Stimulated activated CD8-positive, alpha-beta memory T cell treated with anti-CD3 and anti-CD28 coated beads, Interleukin-4, amount 100 ng/mL, for 4 hours (primary cell): ENCODE data around the gene COX4I2.
"Not testable (repeated sequence)": the region's sequence is repeated elsewhere in the genome, so short reads cannot be mapped to it uniquely, and the experiment has no call there.

Experiments used
- DNase-seq, 2 donors: peaks; one replicate each; pipeline ENCODE4 v3.0.0-alpha.2; 2020; ENCODE audit warnings: low read depth in 2 of 2, low spot score in 1 of 2

COX4I2 gene

DNA sequence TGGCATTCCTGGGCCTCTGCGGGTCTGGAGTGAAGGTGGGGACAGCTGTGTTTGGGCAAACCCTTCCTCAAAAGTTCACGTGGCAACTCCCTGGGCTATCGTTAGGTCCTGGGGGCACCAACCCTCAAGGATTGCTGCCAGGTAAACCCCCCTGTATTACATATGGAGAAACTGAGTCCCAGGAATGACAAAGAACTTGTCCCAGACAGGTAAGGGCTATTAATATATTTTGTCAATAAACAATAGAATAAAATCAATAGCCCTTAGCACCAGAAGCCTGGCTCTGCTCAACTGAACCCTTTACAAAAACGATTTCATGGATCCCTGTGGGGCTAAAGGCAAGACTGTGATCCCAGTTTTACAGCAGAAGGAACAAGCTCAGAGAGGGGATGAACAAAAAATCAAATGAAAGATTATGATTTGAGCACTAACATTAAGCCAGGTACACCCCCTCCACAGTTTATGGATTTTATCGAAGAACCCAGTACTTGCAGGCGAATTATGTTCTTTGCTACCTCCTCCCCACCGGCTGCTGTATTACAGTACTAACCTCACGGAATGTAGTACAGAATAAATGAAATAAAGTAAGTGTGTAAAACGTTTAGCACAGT is 30.0 kb upstream of the COX4I2 start:
- no peak for DNase-seq

DNA sequence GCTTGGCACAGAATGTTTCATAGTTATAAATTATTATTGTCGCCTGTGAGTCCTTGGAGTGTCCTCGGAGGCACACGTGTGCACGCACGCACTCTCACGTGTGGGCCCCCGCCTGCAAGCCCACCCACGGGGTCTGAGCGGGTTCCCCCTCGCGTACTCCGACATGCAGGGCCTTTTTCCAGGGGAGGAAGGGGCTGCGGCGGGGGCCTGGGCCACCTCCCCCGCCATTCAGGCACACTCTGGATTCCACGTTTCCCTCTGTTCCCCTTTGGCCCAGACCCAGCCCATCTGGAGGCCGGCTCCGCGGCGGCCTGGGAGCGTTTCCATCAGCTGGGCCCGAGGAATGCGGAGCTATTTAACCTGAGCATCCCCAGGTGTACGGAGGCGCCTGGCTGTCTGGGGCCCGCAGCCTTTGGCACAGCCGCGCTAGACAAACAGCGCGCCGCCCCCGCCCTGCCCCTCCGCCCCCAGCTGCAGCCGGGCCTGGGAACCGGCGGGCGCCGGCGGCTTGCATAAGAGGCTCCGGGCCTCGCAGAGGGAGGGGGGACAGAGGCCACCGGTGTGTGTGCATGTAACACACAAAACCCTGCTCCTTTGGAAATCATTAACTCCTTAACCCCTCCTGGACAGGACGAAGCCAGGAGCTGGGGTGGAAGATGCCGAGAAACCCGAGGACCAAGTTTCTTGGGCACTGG is 29.3 kb upstream of the COX4I2 start:
- DNase-seq = no peak

DNA sequence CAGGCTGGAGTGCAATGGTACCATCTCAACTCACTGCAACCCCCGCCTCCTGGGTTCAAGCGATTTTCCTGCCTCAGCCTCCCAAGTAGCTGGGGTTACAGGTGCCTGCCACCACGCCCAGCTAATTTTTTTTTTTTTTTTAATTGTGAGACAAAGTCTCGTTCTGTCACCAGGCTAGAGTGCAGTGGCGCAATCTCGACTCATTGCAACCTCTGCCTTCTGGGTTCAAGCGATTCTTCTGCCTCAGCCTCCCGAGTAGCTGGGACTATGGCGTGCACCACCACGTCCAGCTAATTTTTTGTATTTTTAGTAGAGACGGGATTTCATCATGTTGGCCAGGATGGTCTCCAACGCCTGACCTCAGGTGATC is 25.5 kb upstream of the COX4I2 start:
- not testable (repeated sequence) for DNase-seq

DNA sequence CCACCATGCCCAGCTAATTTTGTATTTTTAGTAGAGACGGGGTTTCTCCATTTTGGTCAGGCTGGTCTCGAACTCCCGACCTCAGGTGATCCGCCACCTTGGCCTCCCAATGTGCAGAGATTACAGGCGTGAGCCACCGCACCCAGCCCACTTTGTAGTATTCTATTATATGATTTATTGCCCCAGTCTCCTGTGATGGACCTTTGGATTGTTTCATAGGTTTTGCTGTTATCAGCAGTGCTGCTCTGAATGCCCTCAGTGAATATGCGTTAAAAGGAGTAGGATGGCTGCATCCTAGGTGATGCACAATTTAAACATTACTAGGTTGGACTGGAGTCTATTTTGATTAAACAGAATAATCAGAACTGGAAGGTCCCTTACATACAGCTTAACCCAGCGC is 22.3 kb upstream of the COX4I2 start:
- DNase-seq = no peak

DNA sequence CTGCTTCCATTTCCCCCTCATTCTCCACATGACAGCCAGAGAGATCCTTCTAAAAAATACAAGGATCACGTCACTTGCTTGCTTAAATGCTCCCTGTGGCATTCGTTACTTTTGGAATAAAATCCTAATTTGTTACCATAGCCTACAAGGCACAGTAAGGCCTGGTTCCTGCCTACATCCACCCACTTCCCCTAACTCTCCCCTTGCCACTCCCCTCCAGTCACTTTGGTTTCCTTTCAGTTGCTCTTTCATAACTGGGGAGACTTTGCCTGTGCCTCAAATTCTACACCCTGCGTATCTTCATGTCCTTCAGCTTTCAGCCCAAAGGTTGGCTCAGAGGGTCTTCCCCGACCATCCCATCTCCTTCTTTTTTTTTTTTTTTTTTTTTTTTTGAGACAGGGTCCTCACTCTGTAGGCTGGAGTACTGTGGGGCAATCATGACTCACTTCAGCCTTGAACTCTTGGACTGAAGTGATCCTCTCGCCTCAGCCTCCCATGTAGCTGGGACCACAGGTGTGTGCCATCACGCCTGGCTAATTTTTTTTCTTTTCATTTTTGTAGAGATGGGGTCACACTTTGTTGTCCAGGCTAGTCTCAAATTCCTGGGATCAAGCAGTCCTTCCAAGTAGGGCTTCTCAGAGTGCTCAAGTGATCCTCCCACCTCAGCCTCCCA is 20.1 kb upstream of the COX4I2 start:
- DNase-seq = no peak

DNA sequence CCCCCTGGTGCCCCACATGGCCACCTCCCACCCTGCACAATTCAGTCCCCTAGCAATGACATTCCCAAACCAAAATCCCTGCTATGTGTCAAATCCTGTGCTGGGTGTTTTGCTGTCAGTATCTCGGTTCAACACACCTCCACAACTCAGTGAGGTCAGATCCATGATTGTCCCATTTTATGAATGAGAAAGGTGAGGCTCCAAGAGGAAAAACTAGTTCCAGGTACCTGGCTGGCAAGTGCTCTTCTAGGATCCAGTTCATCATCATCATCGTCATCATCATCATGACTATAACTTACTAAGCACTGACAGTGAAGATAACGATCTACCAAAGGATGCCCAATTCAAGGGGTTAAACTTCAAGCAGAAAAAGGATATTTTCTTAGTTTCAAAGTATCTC is 17.5 kb upstream of the COX4I2 start:
- DNase-seq = no peak

DNA sequence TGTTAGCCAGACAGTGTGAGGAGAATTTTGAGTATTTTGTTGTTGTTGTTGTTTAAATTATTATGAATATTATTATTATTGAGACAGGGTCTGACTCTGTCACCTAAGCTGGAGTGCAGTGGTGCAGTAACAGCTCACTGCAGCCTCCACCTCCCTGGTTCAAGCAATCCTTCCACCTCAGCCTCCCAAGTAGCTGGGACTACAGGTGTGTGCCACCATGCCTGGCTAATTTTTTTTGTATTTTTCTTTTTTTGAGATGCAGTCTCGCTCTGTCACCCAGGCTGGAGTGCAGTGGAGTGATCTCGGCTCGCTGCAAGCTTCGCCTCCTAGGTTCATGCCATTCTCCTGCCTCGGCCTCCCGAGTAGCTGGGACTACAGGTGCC is 14.6 kb upstream of the COX4I2 start:
- not testable (repeated sequence) for DNase-seq

DNA sequence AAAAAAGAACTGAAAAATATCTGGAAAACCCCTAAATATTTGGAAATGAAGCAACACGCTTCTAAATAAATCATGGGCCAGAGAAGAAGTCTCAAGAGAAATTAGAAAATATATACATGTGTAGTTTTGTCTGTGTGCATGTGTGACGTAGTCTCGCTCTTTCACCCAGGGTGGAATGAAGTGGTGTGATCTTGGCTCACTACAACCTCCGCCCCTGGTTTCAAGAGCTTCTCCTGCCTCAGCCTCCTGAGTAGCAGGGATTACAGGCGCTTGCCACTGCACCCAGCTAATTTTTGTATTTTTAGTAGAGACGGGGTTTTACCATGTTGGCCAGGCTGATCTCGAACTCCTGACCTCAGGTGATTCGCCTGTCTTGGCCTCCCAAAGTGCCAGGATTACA is 11.2 kb upstream of the COX4I2 start:
- DNase-seq = not testable (repeated sequence)

DNA sequence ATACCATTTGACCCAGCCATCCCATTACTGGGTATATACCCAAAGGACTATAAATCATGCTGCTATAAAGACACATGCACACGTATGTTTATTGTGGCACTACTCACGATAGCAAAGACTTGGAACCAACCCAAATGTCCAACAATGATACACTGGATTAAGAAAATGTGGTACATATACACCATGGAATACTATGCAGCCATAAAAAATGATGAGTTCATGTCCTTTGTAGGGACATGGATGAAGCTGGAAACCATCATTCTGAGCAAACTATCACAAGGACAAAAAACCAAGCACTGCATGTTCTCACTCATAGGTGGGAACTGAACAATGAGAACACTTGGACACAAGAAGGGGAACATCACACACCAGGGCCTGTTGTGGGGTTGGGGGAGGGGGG is 9.7 kb upstream of the COX4I2 start:
- DNase-seq = not testable (repeated sequence)

DNA sequence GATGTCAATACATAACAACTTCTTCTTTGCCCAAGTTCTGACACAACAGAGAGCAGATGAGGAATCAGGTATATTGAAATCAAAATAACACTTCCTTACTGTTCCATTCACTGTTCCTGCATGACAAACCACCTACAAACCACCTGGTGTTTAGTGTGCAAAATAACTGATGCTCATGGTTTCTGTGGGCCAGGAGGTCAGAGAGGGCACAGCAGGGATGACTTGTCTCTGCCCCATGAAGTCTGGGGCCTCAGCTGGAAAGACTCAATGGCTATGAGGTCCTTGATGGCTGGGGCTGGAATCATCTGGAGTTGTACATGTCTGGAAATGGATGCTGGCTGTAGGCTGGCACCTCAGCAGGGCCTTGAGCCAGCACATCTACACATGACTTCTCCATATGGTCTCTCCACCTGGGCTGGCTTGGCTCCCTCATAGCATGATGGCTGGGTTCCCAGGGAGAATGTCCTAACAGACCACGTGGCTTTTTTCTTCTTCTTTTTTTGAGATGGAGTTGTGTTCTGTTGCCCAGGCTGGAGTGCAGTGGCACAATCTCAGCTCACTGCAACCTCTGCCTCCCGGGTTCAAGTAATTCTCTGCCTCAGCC is 7.4 kb upstream of the COX4I2 start:
- no peak for DNase-seq

DNA sequence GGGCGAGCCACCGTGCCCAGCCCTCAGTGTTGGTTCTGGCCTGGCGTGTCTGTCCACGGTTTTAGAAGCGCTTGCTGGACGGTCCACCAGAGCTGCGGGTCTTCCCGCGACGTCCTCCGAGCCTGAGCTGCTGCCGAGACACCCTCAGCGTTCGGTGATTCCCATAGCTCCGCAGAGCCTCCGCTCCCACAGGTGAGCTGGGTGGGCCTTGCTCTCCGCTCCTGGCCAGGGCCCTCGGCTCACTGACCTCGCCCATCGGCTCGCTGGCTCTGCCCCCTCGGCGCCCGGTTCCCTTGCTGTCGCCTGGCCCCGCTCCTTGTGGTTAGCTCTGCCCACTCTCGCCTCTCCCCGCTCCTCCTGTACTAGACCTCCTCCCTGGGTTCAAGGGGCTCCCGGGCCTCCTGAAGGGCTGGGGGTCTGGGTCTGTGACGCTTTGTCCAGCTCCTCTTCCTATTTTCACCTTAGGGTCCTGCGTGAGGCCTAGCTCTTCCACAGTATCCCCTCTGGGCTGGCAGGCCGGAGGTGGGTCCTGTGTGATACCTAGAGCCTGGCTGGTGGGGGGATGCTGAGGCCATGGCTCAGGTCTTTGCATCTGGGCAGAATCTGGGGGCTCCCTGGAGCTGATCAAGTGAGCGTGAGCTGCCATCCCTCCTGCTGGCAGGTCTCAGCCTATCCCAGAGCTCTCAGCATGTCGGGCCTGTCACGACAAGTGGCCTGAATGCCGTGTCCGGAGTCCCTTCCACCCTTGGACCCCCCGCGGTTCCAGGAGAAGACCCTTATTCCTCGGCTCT is 5.0 kb upstream of the COX4I2 start:
- no peak for DNase-seq

DNA sequence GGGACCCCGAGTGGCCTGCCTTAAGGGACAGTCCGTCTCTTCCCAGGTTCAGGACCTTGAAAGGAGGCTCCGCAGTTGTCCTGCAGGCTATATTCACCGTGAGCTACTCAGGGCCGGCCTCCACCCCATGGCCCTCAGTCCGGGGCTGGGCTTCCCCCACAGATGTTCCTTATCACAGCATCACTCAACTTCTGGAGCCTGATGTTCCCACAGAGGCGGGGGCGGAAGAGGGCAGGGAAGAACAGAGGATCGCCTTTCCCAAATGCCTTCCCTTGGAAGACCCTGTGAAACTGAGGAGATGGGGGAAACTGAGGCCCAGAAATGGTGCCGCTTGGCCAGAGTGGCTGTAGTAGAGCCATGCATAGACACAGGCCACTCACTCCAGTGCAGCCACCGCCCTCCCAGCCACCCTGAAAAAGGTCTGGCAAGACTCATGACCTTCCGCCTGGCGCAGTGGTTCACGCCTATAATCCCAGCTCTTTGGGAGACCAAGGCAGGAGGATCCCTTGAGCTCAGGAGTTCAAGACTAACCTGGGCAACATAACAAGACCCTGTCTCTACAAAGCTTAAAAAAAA is 4.3 kb upstream of the COX4I2 start:
- DNase-seq = no peak

DNA sequence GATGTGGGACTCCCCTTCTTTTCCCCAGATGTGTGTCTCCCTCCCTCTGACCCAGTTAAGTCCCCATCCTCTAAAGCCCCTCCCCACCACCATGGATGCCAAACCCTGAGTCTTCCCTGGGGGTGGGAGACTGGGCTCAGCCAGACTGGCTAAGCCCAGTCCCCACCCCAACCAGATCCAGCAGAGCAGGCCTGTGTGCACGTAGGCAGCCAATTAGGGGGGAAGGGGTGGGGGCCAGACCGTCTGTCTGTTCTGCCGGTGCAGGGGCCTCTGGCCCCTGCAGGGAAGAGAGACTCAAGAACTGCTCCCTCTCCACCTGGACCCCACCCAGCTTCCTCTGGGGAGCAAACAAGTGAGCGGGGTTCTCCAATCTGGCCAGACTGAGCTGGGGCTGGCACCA is 605 bp downstream of the COX4I2 start:
- no peak for DNase-seq

DNA sequence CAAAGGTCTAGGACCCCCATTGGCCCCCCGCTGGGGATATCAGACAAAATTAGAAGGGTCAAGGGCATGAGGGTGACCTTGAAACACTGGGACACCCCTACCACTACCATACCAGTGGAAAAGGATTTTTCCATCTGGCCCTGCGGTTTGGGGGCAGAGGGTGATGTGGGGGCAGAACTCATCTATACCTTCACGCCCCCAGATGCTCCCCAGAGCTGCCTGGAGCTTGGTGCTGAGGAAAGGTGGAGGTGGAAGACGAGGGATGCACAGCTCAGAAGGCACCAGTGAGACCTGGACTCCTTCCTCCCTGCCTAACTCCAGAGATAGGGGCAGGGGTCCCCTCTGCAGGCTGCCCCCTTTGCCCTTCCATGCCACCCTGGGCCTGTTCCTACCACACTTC is 1.1 kb downstream of the COX4I2 start:
- DNase-seq = no peak

DNA sequence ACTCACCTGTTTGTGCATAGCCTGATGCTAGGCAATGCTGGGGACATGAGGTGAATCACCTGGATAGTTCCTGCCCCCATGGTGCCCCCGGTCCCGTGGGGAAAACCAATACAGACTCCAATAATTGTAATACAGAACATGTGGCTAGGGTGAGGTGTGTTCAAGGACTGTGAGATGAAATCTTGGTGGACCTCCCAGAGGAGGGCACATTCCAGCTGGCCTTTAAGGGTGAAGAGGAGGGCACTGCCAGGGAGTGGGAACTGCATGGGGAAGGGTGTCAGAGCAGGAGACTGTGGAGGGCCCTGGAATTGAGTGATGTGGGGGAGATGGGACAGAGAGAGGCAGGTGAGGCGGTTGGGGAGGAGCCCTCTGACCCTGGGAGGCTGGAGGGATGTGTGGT is 2.5 kb downstream of the COX4I2 start:
- DNase-seq = no peak

DNA sequence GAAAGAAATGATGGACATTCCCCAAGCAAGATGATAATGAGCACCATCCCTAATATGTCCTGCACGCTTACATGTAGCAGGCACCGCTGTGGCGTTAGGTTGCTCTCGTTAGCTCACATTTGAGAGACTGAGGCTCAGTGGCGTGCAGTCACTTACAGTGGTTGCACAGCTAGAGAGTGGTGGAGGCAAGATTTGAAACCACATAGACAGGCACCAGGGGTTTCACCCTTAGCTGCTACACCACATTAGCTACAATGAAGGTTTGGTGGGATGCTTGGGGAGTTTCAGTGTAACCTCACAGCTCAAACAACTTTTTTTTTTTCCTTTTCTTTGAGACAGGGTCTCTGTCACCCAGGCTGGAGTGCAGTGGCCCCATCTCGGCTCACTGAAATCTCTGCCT is 3.7 kb downstream of the COX4I2 start:
- no peak for DNase-seq

DNA sequence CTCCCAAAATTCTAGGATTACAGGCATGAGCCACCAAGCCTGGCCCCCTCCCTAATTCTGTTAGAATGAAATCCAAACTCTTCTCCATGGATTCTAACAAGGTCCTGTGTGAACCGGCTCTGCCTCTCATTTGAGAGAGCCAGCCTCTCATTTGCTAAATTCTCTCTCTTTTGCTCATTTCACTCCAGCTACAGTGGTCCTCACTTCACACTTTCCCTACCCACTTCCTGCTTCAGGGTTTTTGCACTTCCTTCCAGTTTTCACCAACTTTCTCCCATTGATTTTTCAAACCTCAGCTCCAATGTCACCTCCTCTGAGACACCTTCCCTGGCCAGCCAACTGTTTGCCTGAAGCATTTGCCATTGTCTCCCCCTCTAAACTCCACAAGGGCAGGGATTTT is 5.1 kb downstream of the COX4I2 start:
- DNase-seq = no peak

DNA sequence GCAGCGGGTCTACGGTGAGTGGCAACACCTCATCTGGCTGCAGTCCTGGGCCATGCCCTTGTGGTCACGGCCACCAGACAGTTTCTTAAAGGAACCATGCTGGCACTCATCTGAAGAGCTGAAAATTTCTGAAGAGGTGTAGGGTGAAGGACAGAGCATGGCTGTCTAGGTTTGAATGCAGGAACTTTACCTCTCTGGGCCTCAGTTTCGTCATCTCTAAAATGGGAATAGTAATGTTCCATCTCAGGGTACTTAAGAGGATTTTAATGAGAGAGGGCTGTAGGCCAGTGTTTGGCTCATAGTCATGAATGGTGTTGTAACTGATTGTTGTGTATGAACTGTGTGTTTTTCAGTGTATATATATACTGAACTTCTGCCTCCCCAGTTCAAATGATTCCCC is 5.8 kb downstream of the COX4I2 start:
- no peak for DNase-seq

DNA sequence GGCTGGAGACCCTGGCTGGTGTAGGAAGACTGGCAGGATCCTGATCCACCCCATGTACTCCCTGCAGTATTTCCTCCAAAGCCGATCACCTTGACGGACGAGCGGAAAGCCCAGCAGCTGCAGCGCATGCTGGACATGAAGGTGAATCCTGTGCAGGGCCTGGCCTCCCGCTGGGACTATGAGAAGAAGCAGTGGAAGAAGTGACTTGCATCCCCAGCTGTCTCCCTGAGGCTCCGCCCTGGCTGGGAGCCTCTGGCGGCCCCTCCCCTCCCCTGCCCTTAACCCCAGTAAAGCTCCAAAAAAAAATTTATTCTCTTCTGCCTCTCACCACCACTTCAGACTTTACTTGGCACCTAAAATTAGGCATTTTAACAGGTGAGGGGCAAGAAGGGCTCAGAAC is 7.0 kb downstream of the COX4I2 start:
- no peak for DNase-seq

DNA sequence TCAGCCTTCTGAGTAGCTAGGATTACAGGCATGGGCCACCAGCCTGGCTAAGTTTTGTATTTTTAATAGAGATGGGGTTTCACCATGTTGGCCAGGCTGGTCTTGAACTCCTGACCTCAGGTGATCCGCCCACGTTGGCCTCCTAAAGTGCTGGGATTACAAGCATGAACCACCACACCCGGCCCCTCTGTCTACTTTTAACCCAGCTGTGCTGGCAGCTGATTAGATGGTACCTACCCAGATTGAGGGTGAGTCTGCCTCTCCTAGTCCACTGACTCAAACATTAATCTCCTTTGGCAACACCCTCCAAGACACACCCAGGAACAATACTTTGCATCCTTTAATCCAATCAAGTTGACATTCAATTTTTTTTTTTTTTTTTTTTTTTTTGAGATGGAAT is 10.4 kb downstream of the COX4I2 start:
- DNase-seq = not testable (repeated sequence)

DNA sequence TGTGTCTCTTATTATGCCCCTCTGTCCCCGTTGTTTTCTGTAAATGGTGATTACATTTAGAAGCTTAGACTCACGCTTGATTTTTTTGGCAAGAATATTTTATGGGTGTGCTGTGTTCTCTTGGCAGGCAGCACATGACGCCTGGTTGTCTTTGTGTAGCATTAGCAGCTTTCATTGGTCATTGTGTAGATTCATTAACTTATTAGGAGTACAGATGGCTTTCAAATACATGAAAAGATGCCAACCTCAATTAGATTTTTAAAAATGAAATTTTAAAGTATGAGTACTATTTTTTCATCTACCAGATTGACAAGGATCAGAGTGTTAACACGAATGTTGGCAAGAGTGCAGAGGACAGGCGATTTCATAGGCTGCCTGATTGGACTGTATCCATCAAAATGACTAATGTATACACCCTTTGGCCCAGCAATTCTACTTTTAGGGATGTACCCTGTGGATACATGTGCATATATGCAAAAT is 15.2 kb downstream of the COX4I2 start:
- no peak for DNase-seq
